ENCODE results near the gene IBSP.
A peak's percentile ranks its signal among the peaks of the same experiment; 100 is the strongest.

IBSP gene

GRCh38 chr4:87838890-87839591, 39.7 kb downstream of the IBSP start:
- DNase-seq: no peak

DNA sequence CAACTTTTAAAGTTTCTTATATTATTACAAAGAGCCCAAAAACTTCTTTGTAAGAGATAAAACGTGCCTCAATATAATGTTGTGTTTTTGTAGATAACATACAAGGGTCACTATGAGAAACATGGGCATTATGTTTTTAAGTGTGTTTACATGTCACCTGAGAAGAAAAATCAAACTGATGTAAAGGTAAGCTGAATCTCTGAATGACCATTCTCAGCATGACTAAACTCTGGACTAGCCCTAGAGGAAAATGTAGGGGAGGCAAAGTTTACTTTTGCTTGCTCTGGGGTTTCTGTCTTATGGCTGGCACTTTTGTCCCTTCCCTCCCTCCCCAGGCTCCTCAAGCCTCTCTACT, 40.2 kb downstream of the IBSP start:
- DNase-seq: no peak

DNA sequence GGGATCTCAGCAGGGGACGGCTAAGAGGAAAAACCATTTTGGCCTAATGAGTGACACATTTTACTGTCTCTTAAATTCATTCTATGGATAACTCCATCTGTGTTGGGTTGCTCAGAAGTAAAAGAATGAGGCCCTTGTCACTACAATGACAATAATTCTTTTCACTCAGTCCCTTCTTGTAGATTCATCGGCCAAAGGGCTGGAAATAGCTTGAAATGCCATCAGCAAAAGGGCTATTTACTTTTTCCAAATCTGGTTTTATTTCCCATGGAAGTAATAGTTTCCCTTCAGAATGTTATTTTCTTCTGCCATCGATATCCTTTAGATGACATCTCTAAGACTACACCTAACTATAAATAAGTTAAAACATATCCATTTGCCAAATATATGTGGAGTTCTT, 40.8 kb downstream of the IBSP start:
- DNase-seq: no peak

DNA sequence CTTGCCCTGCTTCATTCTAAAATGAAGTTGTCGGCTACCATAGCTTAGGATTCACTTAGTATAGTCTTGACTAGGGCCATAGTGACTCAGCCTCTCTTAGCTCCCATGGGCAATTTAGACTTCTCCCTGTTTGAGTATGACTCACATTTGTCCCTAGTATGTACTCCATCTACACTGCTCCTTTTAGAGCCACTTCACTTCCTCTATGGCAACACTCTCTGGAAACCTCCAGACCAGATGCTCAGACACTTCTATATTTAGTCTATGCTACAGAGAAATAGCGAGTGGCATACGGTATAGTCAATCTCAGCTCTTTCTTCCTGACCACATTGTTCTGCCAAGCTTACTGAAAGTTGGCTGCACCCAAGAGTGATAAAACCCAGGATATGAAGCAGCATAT, 44.6 kb downstream of the IBSP start:
- no peak for DNase-seq

- no peak for DNase-seq
Measured at GRCh38 chr4:87844452-87844851, 45.1 kb downstream of the IBSP start.

DNA sequence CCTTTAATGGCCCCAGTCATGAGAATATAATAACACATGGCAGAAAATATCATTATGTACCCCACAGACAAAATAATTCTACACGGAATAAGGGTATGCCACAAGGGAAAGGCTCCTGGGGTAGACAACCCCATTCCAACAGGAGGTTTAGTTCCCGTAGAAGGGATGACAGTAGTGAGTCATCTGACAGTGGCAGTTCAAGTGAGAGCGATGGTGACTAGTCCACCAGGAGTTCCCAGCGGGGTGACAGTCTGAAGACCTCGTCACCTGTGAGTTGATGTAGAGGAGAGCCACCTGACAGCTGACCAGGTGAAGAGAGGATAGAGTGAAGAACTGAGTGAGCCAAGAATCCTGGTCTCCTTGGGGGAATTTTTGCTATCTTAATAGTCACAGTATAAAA, 46.9 kb downstream of the IBSP start:
- DNase-seq: no peak

DNA sequence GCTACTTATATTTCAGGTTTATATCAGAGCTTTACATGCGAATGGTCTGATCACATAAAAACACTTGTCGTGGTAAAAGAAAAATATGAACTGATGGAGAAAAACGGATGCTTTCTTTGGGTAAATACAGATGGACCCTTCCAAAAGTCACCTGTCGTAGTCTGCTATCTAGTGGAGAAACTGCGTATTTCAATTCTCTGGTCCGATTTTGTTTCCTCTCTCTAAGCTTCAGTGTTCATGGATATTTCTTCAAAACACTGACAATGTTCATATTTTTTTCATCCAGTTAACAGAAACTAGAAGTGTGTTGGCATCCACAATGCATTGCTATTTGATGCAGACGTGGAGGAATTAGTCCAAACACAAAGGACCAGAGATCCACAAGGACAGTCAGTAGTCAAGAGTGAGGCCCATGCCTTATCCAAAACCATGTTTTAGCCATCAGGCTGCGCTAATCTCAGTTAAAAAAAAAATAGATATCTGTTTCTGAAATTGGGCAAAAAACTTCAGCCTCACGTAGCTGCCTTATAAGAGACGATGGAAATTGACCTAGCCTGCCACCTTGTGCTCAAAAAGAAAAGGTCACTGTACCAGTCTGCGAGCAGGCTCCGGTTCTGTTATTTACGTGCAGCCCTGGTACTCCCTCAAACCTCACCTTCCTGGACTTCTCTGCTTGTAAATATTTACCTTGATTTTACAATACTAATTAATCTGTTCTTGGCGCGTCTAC, 49.4 kb downstream of the IBSP start:
- peak; percentile 21 for DNase-seq

- DNase-seq: no peak
Measured at GRCh38 chr4:87849612-87850011, 50.3 kb downstream of the IBSP start.

DNA sequence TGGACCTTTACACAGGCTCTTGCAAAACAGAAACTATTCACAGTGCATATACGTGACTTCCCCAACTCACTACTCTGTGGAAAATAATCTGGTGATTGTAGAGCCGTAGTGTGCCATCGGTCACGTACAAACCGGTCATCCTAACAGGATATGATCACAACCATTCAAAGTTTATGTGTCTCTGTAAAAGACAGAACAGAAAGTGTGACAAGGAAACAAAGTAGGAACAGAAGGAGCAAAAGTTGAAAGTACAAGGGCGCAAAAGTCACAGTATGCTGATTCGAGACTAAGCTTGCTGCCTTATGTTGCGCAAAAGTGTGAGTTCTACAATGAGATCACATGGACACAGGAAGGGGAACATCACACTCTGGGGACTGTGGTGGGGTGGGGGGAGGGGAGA, 52.0 kb downstream of the IBSP start:
- DNase-seq: no peak

DNA sequence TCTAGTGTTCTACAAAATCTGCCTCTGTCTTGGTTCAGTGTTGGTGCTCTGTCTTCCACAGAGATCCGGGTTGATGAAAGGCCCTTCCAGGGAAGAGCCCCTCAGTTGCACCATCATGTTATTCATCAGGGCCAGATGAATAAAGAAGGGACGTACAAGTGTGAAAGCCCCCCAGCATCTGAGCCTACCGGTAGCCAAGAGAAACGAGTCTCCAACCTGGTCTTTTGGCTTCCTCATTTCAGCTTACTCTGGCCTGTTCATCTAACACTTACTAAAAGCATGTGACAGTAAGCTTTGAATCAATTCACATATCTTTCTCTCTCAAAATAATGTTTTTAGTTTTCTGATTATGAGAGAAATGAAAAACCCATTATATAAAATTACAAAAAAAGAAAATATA, 52.6 kb downstream of the IBSP start:
- no peak for DNase-seq

DNA sequence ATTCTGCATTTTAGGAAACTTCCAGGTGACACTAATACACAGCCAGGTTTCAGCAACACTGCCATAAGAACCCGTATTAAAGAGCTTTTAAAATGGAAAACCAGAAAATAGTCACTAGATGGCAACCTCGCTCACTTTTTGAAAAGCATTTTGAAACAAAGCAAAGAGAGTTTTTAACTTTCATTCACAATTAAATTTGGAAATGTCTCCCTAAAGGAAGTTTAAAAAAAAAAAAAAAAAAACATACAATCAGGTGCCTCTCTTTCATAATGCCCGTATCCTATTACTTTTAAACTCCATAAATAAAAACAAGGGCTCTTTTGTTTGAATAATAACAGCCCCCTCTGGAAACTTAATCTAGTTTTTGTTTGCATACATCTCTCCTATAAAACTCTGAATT, 53.8 kb downstream of the IBSP start:
- DNase-seq: no peak

GRCh38 chr4:87853891-87854290, 54.5 kb downstream of the IBSP start:
- no peak for DNase-seq

GRCh38 chr4:87855559-87855958, 56.2 kb downstream of the IBSP start:
- DNase-seq: no peak

DNA sequence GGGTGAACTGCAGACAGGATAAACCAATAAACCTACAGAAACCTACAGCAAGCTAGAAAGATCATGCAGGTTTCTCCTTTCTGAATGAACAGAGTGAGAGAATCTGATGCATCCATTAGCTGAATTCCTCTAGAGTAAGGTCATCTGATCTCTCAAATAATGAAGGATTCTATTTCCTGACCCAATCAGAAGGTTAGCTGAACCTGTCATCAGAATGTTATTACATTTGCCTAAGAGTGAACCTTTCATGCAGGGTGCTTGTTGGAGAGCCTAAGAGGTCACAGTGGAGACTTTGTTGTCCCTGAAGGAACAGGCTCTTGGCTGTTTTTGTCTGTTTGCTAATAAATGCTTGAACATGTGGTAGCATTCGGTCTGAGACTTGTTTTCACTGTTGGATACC, 57.5 kb downstream of the IBSP start:
- no peak for DNase-seq

DNA sequence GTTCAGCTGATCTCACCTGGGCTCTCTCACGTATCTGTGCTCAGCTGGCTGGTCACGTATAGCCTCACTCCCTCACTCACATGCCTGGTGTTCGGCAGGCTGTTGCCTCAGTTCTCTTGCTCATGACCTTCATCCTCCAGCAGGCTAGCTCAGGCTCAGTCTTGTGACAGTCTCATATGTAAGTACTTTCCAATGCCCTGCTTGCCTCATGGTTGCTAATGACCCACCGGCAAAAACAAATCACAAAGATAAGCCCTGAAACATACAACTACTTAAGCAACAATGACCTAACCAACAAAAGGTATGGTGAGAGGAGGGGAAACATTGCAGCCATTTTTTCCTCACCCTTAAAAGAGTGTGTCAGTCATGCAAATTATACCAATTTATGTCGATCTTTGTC, 58.4 kb downstream of the IBSP start:
- no peak for DNase-seq

Data from CD4-positive, alpha-beta T cell treated with Interleukin-17A for 4 hours (primary cell).